CD14-positive monocyte (primary cell): ENCODE data around the gene MIEF1. TPM values are rescaled to one million over a fixed set of nuclear protein-coding genes. Genes with fewer than 3 reads are reported as not detected.
A peak's percentile ranks its signal among the peaks of the same experiment; 100 is the strongest.

ENCODE experiments used
- DNase-seq, 3 donors: peaks; one replicate each; pipeline ENCODE4 v3.0.0-alpha.2; 2011 to 2022
- H2AFZ ChIP-seq: 2 replicates; pipeline ENCODE4 v1.6.0; 2012; ENCODE audit warnings: mild to moderate bottlenecking, low read depth, low read length, inconsistent platforms; ENCODE audit not compliant: insufficient read depth, poor library complexity, severe bottlenecking
- H3K27ac ChIP-seq, 2 donors: 1 replicate in 1 of 2; 2 replicates in 1 of 2; pipeline ENCODE4 v1.5.1; 2012 to 2013; ENCODE audit warnings: low read length in 2 of 2, control low read depth in 1 of 2, inconsistent platforms in 1 of 2, low read depth in 1 of 2, mild to moderate bottlenecking in 1 of 2
- H3K27me3 ChIP-seq, 2 donors: one replicate each; pipeline versions ENCODE4 v1.6.0 to v1.6.1; 2011 to 2013; ENCODE audit warnings: low read length in 2 of 2; ENCODE audit not compliant: control insufficient read depth in 2 of 2, insufficient read depth in 2 of 2
- H3K36me3 ChIP-seq, 2 donors: replicated peaks in 1 of 2; 1 replicate in 1 of 2; 2 replicates in 1 of 2; pipeline versions ENCODE4 v1.5.1 to v1.6.1; 2012 to 2013; ENCODE audit warnings: low read length in 2 of 2, control low read depth in 1 of 2, inconsistent platforms in 1 of 2, mild to moderate bottlenecking in 1 of 2; ENCODE audit not compliant: insufficient read depth in 2 of 2, control insufficient read depth in 1 of 2
- H3K4me1 ChIP-seq, 2 donors: 1 replicate in 1 of 2; 2 replicates in 1 of 2; pipeline versions ENCODE4 v1.5.1 to v1.6.1; 2012 to 2013; ENCODE audit warnings: low read length in 2 of 2, control low read depth in 1 of 2, inconsistent platforms in 1 of 2, mild to moderate bottlenecking in 1 of 2, moderate library complexity in 1 of 2; ENCODE audit not compliant: insufficient read depth in 2 of 2, control insufficient read depth in 1 of 2
- H3K4me2 ChIP-seq: replicated peaks from 2 replicates; pipeline ENCODE3; 2012; ENCODE audit warnings: low read length, moderate library complexity, mild to moderate bottlenecking; ENCODE audit not compliant: poor library complexity, severe bottlenecking; ENCODE audit errors: extremely low read depth
- H3K4me3 ChIP-seq, 3 experiments: fragments of 200-600 bp in 1 of 3; sonication (generic) in 1 of 3; replicated peaks in 1 of 3; 1 replicate in 2 of 3; 2 replicates in 1 of 3; pipeline ENCODE4 v1.5.1; 2011 to 2013; ENCODE audit warnings: low read length in 3 of 3, mild to moderate bottlenecking in 3 of 3, control low read depth in 2 of 3, low read depth in 2 of 3, inconsistent platforms in 1 of 3, moderate library complexity in 1 of 3
- H3K79me2 ChIP-seq: 2 replicates; pipeline ENCODE4 v1.6.0; 2012; ENCODE audit warnings: mild to moderate bottlenecking, control low read depth, inconsistent platforms, low read length, moderate library complexity; ENCODE audit not compliant: insufficient read depth
- H3K9ac ChIP-seq: 2 replicates; pipeline ENCODE4 v1.6.0; 2017; ENCODE audit warnings: low read length, mild to moderate bottlenecking; ENCODE audit not compliant: insufficient read depth, poor library complexity, severe bottlenecking
- H3K9me3 ChIP-seq, 2 donors: replicated peaks in 1 of 2; 1 replicate in 1 of 2; 2 replicates in 1 of 2; pipeline versions ENCODE4 v1.5.1 to v1.6.1; 2012 to 2013; ENCODE audit warnings: low read length in 2 of 2, control low read depth in 1 of 2; ENCODE audit not compliant: control insufficient read depth in 1 of 2, insufficient read depth in 1 of 2
- H4K20me1 ChIP-seq: 2 replicates; pipeline ENCODE4 v1.6.0; 2012; ENCODE audit warnings: mild to moderate bottlenecking, low read length, control low read depth, moderate library complexity; ENCODE audit not compliant: insufficient read depth
- H3K27ac Mint-ChIP-seq, 7 donors: one replicate each; pipeline ENCODE4 v1.8.0; 2020; ENCODE audit warnings: mild to moderate bottlenecking in 7 of 7, mixed read lengths in 7 of 7, moderate library complexity in 6 of 7, inconsistent platforms in 2 of 7
- H3K27me3 Mint-ChIP-seq, 3 donors: one replicate each; pipeline ENCODE4 v1.8.0; 2021 to 2022; ENCODE audit warnings: low read depth in 3 of 3, mild to moderate bottlenecking in 3 of 3, mixed read lengths in 3 of 3, moderate library complexity in 3 of 3, inconsistent platforms in 1 of 3
- H3K36me3 Mint-ChIP-seq, 2 donors: one replicate each; pipeline ENCODE4 v1.8.0; 2020; ENCODE audit warnings: mixed read lengths in 2 of 2, inconsistent platforms in 1 of 2, mild to moderate bottlenecking in 1 of 2
- H3K4me1 Mint-ChIP-seq: one replicate; pipeline ENCODE4 v1.8.0; 2020; ENCODE audit warnings: mild to moderate bottlenecking, mixed read lengths
- H3K4me3 Mint-ChIP-seq, 2 donors: one replicate each; pipeline ENCODE4 v1.8.0; 2020; ENCODE audit warnings: mild to moderate bottlenecking in 2 of 2, mixed read lengths in 2 of 2, moderate library complexity in 1 of 2
- H3K9me3 Mint-ChIP-seq, 7 donors: one replicate each; pipeline ENCODE4 v1.8.0; 2020 to 2022; ENCODE audit warnings: mixed read lengths in 7 of 7, mild to moderate bottlenecking in 6 of 7, moderate library complexity in 6 of 7, inconsistent platforms in 2 of 7
- WGBS: methylation state at CpG from one replicate; pipeline ENCODE4 v1.1.5; 2013; ENCODE audit warnings: missing lambda C conversion rate; ENCODE audit not compliant: insufficient coverage; 5-methylcytosine and 5-hydroxymethylcytosine counted together
- intact Hi-C, 2 donors: fragments of 100-400 bp; cut with micrococcal nuclease; formaldehyde crosslinking; loops; one replicate each; pipeline versions ENCODE4 v1.15.0 to v1.15.1; 2023
- polyA plus RNA-seq, 3 donors: library from polyadenylated mRNA; depleted of rRNA in 1 of 3; unstranded in 2 of 3; stranded (reverse) in 1 of 3; fragments of 300-500 nt in 2 of 3; fragments of >200 nt in 1 of 3; fragmentation: Illumina TruSeq in 2 of 3; gene quantifications; 1 replicate in 2 of 3; 2 replicates in 1 of 3; pipeline ENCODE4 v1.2.3, GENCODE V29; 2012 to 2021
- TF ChIP-seq, protein P1 (sequence below): fragments of 200-600 bp; IDR thresholded peaks from one replicate; pipeline ENCODE4 v1.8.0; 2022; ENCODE audit warnings: antibody characterized with exemption, mild to moderate bottlenecking

The MIEF1 gene
- polyA plus RNA-seq, 3 donors: 9.4 to 14.0 (median 13.3) TPM

DNA sequence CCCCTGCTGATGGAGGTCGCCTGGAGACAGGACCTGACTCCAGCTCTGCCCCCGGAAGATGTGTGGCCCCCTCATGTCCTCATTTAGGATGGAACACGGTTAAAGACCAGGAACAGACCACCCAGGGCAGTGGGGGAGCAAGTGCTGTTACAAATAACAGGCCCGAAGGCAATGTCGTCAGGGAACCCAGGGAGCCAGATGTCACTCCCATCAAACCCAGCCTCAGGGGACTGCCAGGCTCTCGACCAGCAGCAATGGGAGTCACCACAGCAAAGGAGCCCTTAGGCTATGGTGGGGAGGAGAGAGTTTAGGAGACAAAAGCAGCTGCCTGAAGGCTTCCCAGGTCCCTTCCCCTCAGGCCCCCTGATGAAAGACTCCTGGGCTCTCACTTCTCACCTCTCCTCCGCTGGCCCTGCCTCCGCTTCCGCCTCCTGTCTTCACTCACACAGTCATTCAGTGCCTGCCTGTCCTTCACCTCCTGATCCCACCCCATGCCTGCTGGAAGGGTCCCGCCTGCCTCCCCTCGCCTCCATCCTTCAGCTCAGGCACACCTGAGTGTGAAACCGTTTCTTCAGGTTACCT lies 26.1 kb downstream of the MIEF1 start:
- peaks cover 81% of the 10 kb centered on the region for H3K4me1 Mint-ChIP-seq
- Histone ChIP-seq H3K27me3 (no peaks in the 10 kb centered on the region), H3K27ac (peak overlapping the region in 1 of 2 donors; percentile 69), H3K9me3 (no peaks in the 10 kb centered on the region), H3K4me3 (no peak overlapping the region), H3K4me1 (peaks cover 74 to 92% of the 10 kb centered on the region in 2 donors), H3K9ac (no peak overlapping the region), H3K79me2 (peaks cover 74% of the 10 kb centered on the region), H3K36me3 (peaks cover 34 to 56% of the 10 kb centered on the region in 2 donors), H3K4me2 (no peak overlapping the region), H2AFZ (no peak overlapping the region), H4K20me1 (peaks cover 85% of the 10 kb centered on the region)
- peak overlapping the region in 5 of 7 donors; percentile 20 to 91 (median 79) for H3K27ac Mint-ChIP-seq
- TF ChIP-seq, protein P1, sequence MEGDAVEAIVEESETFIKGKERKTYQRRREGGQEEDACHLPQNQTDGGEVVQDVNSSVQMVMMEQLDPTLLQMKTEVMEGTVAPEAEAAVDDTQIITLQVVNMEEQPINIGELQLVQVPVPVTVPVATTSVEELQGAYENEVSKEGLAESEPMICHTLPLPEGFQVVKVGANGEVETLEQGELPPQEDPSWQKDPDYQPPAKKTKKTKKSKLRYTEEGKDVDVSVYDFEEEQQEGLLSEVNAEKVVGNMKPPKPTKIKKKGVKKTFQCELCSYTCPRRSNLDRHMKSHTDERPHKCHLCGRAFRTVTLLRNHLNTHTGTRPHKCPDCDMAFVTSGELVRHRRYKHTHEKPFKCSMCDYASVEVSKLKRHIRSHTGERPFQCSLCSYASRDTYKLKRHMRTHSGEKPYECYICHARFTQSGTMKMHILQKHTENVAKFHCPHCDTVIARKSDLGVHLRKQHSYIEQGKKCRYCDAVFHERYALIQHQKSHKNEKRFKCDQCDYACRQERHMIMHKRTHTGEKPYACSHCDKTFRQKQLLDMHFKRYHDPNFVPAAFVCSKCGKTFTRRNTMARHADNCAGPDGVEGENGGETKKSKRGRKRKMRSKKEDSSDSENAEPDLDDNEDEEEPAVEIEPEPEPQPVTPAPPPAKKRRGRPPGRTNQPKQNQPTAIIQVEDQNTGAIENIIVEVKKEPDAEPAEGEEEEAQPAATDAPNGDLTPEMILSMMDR: no peak
- 84% methylated on average over 9 of the region's 12 CpGs for WGBS
- peaks cover 0 to 1% (median 0%) of the 10 kb centered on the region in 3 donors for H3K27me3 Mint-ChIP-seq
- DNase-seq: no peak
- H3K36me3 Mint-ChIP-seq: peaks cover 37 to 71% of the 10 kb centered on the region in 2 donors
- H3K4me3 Mint-ChIP-seq: no peak overlapping the region
- H3K9me3 Mint-ChIP-seq: no peaks in the 10 kb centered on the region
- intact Hi-C loops: loop anchor here (5.0 to 10.0 kb wide), 3 partner anchors 36 to 773 kb away; partner anchors contain the start of gene SUN2 (in 1 of the 2)

DNA sequence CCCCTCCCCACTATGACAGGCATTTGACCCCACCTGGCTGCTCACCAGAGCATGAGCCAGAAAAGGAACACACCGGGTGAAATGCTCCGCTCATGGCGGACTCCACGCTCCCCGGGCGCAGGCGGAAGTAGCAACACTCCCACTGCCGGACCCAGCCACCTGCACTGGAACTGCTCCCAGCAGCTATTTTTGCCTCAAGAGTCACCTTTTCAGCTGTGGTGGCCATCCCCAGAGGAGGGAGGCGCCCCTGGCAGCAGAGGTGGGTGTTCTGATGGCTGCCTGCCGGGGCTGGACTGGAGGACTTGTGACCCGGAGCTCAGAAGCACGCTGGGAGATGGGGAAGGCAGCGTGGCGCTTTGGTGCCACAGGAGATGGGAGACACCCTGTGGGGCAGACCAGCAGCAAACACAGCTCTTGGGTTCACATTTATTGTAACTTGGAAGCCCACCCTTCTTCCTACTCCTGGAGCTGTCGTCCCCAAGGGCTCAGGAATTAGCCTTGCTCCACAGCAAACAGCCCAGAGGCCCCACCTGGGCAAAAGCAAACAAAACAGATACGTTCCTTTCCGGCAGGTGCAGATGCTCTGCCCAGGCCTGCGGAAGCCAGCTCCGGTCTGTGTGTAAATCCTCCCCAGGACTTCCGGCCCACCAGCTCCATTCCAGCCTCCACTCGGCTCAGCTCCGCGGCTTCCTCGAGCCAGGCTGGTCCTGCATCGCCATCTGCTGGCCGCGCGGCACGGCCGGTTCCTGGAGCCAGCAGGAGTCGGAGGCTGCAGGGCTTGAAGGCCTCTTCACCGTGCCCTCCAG lies 26.8 kb downstream of the MIEF1 start:
- Mint-ChIP-seq H3K9me3 (no peaks in the 10 kb centered on the region), H3K4me3 (peak overlapping the region in 1 of 2 donors; percentile 15), H3K27me3 (peaks cover 0 to 1% (median 0%) of the 10 kb centered on the region in 3 donors), H3K27ac (peak overlapping the region in 6 of 7 donors; percentile 25 to 88 (median 77)), H3K36me3 (peaks cover 33 to 64% of the 10 kb centered on the region in 2 donors), H3K4me1 (peaks cover 76% of the 10 kb centered on the region)
- peaks cover 69% of the 10 kb centered on the region for H3K79me2 ChIP-seq
- TF ChIP-seq, protein P1: peak; percentile 99
- DNase-seq: peak; percentile 88 to 92 (median 90)
- WGBS: 31% methylated on average over 27 of the region's 32 CpGs
- H3K27ac ChIP-seq: peak overlapping the region; percentile 21 to 49
- no peaks in the 10 kb centered on the region for H3K9me3 ChIP-seq
- intact Hi-C loops: loop anchor here (5.0 to 10.0 kb wide), 3 partner anchors 37 to 774 kb away; partner anchors contain the start of gene SUN2 (in 1 of the 2)
- peak overlapping the region; percentile 45 for H3K4me2 ChIP-seq
- no peak overlapping the region for H2AFZ ChIP-seq
- peak overlapping the region in 1 of 3 experiments; percentile 81 for H3K4me3 ChIP-seq
- no peak overlapping the region for H3K9ac ChIP-seq
- H3K36me3 ChIP-seq: peaks cover 29 to 49% of the 10 kb centered on the region in 2 donors
- peaks cover 70 to 88% of the 10 kb centered on the region in 2 donors for H3K4me1 ChIP-seq
- no peaks in the 10 kb centered on the region for H3K27me3 ChIP-seq
- H4K20me1 ChIP-seq: peaks cover 77% of the 10 kb centered on the region
